Measurements from ENCODE around the gene SPEN.

GRCh38 chr1:15957221-15958095, 110.0 kb downstream of the SPEN start:
- TF ChIP-seq CTCF (conservative IDR thresholded peaks at IDR 0.05; ENCODE audit: low read depth, low read length) (peak; percentile 25; the same call in 1 of the 2 replicates), POLR2A (IDR thresholded peaks at IDR 0.05; ENCODE audit: low read depth, low read length) (no peak), RFX5 (IDR thresholded peaks at IDR 0.05; ENCODE audit: low read depth, low read length) (no peak), MAZ (IDR thresholded peaks at IDR 0.05; ENCODE audit: borderline replicate concordance, low read depth, low read length) (no peak)
